Osteoblast (primary cell): ENCODE results near the gene PLCG1. TPM values are rescaled to one million over a fixed set of nuclear protein-coding genes. Genes with fewer than 3 reads are reported as not detected.
A peak's percentile ranks its signal among the peaks of the same experiment; 100 is the strongest.

Experiments used
- DNase-seq: peaks from one replicate; pipeline ENCODE4 v3.0.0; 2011; ENCODE audit warnings: low spot score, mixed read lengths; ENCODE audit not compliant: insufficient read length; ENCODE audit errors: missing footprints
- H2AFZ ChIP-seq: 2 replicates; pipeline ENCODE4 v1.6.0; 2011; ENCODE audit warnings: mild to moderate bottlenecking, low read length
- H3K27ac ChIP-seq: 2 replicates; pipeline ENCODE4 v1.5.1; 2011; ENCODE audit warnings: mild to moderate bottlenecking, low read depth, low read length, moderate library complexity
- H3K27me3 ChIP-seq: 2 replicates; pipeline ENCODE4 v1.6.0; 2012; ENCODE audit warnings: mild to moderate bottlenecking, control low read depth, inconsistent platforms, low read length, moderate library complexity; ENCODE audit not compliant: insufficient read depth
- H3K36me3 ChIP-seq: 2 replicates; pipeline ENCODE4 v1.5.1; 2011; ENCODE audit warnings: mild to moderate bottlenecking, low read length, control low read depth, moderate library complexity; ENCODE audit not compliant: insufficient read depth
- H3K4me1 ChIP-seq: 2 replicates; pipeline ENCODE4 v1.5.1; 2011; ENCODE audit warnings: mild to moderate bottlenecking, low read length, control low read depth, moderate library complexity; ENCODE audit not compliant: insufficient read depth
- H3K4me2 ChIP-seq: 2 replicates; pipeline ENCODE4 v1.6.0; 2011; ENCODE audit warnings: mild to moderate bottlenecking, low read length; ENCODE audit not compliant: insufficient read depth
- H3K4me3 ChIP-seq: fragments of 200-600 bp; sonication (generic); 3 replicates; pipeline ENCODE4 v1.5.1; 2012; ENCODE audit warnings: mild to moderate bottlenecking, low read length, inconsistent platforms; ENCODE audit not compliant: insufficient read depth
- H3K79me2 ChIP-seq: 2 replicates; pipeline ENCODE4 v1.6.0; 2012; ENCODE audit warnings: mild to moderate bottlenecking, low read length, control low read depth, inconsistent platforms; ENCODE audit not compliant: insufficient read depth
- H3K9me3 ChIP-seq: 2 replicates; pipeline ENCODE4 v1.5.1; 2011; ENCODE audit warnings: low read depth, low read length, control low read depth
- H4K20me1 ChIP-seq: 2 replicates; pipeline ENCODE4 v1.6.0; 2012; ENCODE audit warnings: mild to moderate bottlenecking, low read length, control low read depth; ENCODE audit not compliant: insufficient read depth
- total RNA-seq: library from RNA; depleted of rRNA; stranded (reverse); fragments of >200 nt; gene quantifications from 2 replicates; pipeline ENCODE4 v1.2.3, GENCODE V29; 2012
- TF ChIP-seq, protein P1 (sequence below): IDR thresholded peaks from 2 replicates; pipeline ENCODE4 v1.5.1; 2011; ENCODE audit warnings: mild to moderate bottlenecking, low read depth, low read length, moderate library complexity; ENCODE audit errors: extremely low read depth

Gene PLCG1
- total RNA-seq, 1 donor = 72.4 TPM

DNA sequence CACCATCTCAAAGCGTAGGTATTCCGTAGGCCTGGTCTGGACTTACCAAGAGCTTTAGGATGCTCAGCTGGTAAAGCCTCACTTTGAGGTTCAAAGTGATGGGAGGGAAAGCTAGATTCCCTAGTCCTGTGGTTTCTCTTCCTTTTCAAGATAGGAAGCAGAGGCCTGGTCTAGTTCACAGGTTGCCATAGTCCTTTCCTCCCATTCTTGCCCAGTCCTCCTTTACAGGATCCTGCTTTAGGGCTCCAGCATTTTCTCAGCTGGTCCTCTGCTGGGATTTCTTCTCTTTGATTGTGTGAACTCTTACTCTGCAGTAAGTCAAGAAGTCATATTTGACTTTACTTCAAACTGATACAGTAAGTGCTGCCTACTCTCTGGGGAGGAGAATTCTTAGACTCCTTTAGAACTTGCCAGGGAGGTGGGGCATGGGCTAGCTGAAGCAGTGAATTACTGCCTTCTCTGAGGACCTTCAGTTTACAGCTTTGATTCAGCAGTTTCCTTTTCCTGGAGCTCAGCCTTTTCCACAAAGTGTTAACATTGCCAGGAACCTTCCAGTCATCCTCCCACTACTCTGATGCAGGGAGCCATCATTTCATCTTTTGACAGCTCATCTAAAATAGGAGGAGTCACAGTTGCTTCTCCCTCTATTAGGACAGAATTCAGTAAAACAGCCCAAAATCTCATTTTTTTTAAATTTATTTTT is 42.8 kb upstream of the PLCG1 start:
- H3K4me2 ChIP-seq = peak overlapping the region; percentile 20
- no peak overlapping the region for H3K4me3 ChIP-seq
- H3K36me3 ChIP-seq = peaks cover 56% of the 10 kb centered on the region
- peak; percentile 75 for DNase-seq
- peaks cover 16% of the 10 kb centered on the region for H3K4me1 ChIP-seq
- no peaks in the 10 kb centered on the region for H3K27me3 ChIP-seq
- H3K79me2 ChIP-seq = no peaks in the 10 kb centered on the region
- peak overlapping the region; percentile 10 for H3K27ac ChIP-seq
- TF ChIP-seq, protein P1, sequence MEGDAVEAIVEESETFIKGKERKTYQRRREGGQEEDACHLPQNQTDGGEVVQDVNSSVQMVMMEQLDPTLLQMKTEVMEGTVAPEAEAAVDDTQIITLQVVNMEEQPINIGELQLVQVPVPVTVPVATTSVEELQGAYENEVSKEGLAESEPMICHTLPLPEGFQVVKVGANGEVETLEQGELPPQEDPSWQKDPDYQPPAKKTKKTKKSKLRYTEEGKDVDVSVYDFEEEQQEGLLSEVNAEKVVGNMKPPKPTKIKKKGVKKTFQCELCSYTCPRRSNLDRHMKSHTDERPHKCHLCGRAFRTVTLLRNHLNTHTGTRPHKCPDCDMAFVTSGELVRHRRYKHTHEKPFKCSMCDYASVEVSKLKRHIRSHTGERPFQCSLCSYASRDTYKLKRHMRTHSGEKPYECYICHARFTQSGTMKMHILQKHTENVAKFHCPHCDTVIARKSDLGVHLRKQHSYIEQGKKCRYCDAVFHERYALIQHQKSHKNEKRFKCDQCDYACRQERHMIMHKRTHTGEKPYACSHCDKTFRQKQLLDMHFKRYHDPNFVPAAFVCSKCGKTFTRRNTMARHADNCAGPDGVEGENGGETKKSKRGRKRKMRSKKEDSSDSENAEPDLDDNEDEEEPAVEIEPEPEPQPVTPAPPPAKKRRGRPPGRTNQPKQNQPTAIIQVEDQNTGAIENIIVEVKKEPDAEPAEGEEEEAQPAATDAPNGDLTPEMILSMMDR = no peak
- no peaks in the 10 kb centered on the region for H3K9me3 ChIP-seq
- H4K20me1 ChIP-seq = peaks cover 12% of the 10 kb centered on the region
- no peak overlapping the region for H2AFZ ChIP-seq

DNA sequence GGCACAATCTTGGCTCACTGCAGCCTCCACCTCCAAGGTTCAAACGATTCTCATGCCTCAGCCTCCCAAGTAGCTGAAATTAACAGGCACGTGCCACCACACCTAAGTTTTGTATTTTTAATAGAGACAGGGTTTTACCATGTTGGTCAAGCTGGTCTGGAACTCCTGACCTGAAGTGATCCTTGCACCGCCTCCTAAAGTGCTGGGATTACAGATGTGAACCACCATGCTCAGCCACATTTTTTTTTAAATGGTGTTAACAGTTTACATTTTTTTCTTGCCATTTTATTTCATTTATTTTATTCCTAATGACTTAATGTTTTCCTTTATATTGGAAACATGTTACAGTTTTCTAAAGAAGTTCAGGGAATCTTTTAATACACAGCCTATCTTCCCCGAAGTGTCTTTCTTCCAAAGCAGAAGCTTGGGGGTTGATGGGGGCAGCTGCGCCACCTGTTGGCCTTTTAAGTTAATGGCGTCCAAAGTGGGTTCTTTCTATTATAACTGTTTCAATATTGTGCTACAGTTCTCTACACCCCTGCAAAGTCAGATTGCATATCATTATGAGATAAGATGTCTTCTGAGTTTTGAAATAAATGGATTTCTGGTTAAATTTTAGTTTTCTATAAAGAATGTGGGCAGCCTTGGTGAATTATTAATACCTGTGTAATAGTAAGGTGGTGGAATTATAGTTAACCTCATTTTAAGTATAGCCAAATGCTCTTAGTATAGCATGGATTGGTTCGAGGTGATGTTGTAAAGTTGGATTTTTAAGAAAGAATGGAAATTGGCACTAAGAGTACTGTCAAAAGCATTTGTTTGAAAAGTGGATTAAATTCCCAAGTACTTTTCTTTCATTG is 42.0 kb upstream of the PLCG1 start:
- H2AFZ ChIP-seq = no peak overlapping the region
- H3K27ac ChIP-seq = no peak overlapping the region
- H4K20me1 ChIP-seq = peaks cover 12% of the 10 kb centered on the region
- peaks cover 63% of the 10 kb centered on the region for H3K36me3 ChIP-seq
- H3K9me3 ChIP-seq = no peaks in the 10 kb centered on the region
- H3K27me3 ChIP-seq = no peaks in the 10 kb centered on the region
- no peak overlapping the region for H3K4me3 ChIP-seq
- H3K4me2 ChIP-seq = no peak overlapping the region
- DNase-seq = no peak
- no peaks in the 10 kb centered on the region for H3K79me2 ChIP-seq
- H3K4me1 ChIP-seq = peaks cover 21% of the 10 kb centered on the region
- TF ChIP-seq, protein P1 = peak; percentile 94

DNA sequence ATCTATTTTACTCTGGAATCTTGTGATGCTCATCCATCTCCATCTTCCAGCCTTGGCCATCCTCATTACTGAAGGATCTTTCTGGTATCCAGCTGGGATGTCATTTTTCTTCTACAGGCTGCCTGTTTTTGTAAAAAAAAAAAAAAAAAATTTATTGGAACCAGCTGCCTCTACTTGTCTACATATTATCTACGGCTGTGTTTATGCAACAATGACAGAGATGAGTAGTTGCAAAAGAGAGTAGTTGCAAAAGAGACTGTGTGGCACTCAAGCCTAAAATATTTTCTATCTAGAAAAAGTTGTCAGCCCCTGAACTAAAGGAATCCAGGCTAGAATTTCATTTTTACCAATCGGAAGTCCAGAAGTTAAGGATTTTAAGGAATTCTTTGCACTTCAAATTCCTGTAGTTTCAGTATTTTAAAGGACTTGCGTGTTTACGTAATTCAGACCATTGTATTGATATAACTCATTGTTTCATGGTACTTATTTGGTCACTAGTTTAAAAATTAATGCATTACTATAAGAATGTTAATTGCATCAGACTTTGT is 38.6 kb upstream of the PLCG1 start:
- Histone ChIP-seq H2AFZ (no peak overlapping the region), H3K4me3 (no peak overlapping the region), H3K9me3 (no peaks in the 10 kb centered on the region), H3K4me2 (no peak overlapping the region), H3K79me2 (no peaks in the 10 kb centered on the region), H4K20me1 (peaks cover 7% of the 10 kb centered on the region), H3K4me1 (peaks cover 21% of the 10 kb centered on the region), H3K27ac (peak overlapping the region; percentile 9), H3K27me3 (no peaks in the 10 kb centered on the region), H3K36me3 (peaks cover 77% of the 10 kb centered on the region)
- TF ChIP-seq, protein P1 = no peak
- no peak for DNase-seq
